K562 (cell line): ENCODE results near the gene TSPOAP1. TPM values are rescaled to one million over a fixed set of nuclear protein-coding genes. Genes with fewer than 3 reads are reported as not detected.

Source experiments
- ATAC-seq: fragments of 200-7000 bp; cut with Tn5 transposase; 3 replicates; pipeline ENCODE4 v1.9.1; 2020; ENCODE audit warnings: moderate library complexity
- BruUV-seq: library from RNA; stranded (reverse); fragments of 400-500 nt; replicated peaks from 2 replicates; lab custom pipeline; 2021; lab: Mats Ljungman, UMichigan
- CTCF ChIA-PET: fragments of 300-600 bp; formaldehyde crosslinking; extraction: SDS; loops from one replicate; lab custom pipeline; 2021; ENCODE audit warnings: low intra/inter-chr PET ratio; lab: Yijun Ruan, JAX
- POLR2A ChIA-PET: fragments of 300-600, 350-650 bp; sonication (Branson Sonifier 250); formaldehyde crosslinking; extraction: SDS; loops from one replicate; lab custom pipeline; 2021; ENCODE audit warnings: antibody characterized with exemption, inconsistent platforms; lab: Yijun Ruan, JAX
- DNase-seq, 4 experiments: peaks; one replicate each; pipeline versions ENCODE4 v3.0.0 to v3.0.0-alpha.2; 2011 to 2018; ENCODE audit warnings: low spot score in 3 of 4, mixed read lengths in 3 of 4; ENCODE audit errors: extremely low read depth in 1 of 4
- FAIRE-seq: peaks from 2 replicates; lab custom pipeline; 2011; peaks lifted over from hg19 to GRCh38; lab: Jason Lieb, UNC
- H2AFZ ChIP-seq: 2 replicates; pipeline ENCODE4 v1.6.0; 2011; ENCODE audit warnings: low read depth, low read length, control low read depth, inconsistent platforms
- H3K27ac ChIP-seq: fragments of 200-600 bp; 3 replicates; pipeline ENCODE4 v1.8.0; 2011; ENCODE audit warnings: low read depth, mild to moderate bottlenecking, control low read depth, inconsistent platforms, low read length, moderate library complexity, mixed read lengths; ENCODE audit errors: extremely low read depth
- H3K27me3 ChIP-seq, 2 experiments: fragments of 300-600 bp in 1 of 2; 2 replicates in 1 of 2; 3 replicates in 1 of 2; pipeline versions ENCODE4 v1.6.0 to v1.8.0; 2011; ENCODE audit warnings: inconsistent platforms in 2 of 2, low read length in 2 of 2, mild to moderate bottlenecking in 1 of 2, mixed read lengths in 1 of 2, moderate library complexity in 1 of 2; ENCODE audit not compliant: control insufficient read depth in 2 of 2, insufficient read depth in 2 of 2
- H3K36me3 ChIP-seq: fragments of 300-600 bp; 3 replicates; pipeline ENCODE4 v1.8.0; 2011; ENCODE audit warnings: mild to moderate bottlenecking, low read length, inconsistent platforms; ENCODE audit not compliant: control insufficient read depth, insufficient read depth
- H3K4me1 ChIP-seq, 2 experiments: fragments of 200-600 bp in 1 of 2; replicated peaks in 1 of 2; 2 replicates in 1 of 2; 3 replicates in 1 of 2; pipeline versions ENCODE4 v1.5.1 to v1.8.0; 2011; ENCODE audit warnings: inconsistent platforms in 2 of 2, low read length in 2 of 2, mild to moderate bottlenecking in 1 of 2, mixed read lengths in 1 of 2, moderate library complexity in 1 of 2; ENCODE audit not compliant: control insufficient read depth in 2 of 2, insufficient read depth in 2 of 2
- H3K4me2 ChIP-seq: 2 replicates; pipeline ENCODE4 v1.6.1; 2011; ENCODE audit warnings: low read length, control low read depth, inconsistent platforms, mixed read lengths; ENCODE audit not compliant: insufficient read depth
- H3K4me3 ChIP-seq: fragments of 200-600 bp; sonication (generic), shearing (Covaris generic); 2 replicates; pipeline ENCODE4 v1.5.1; 2016; ENCODE audit warnings: control low read depth, inconsistent platforms
- H3K79me2 ChIP-seq: fragments of 200-600 bp; 3 replicates; pipeline ENCODE4 v1.8.0; 2011; ENCODE audit warnings: low read length, inconsistent platforms; ENCODE audit not compliant: control insufficient read depth, insufficient read depth
- H3K9ac ChIP-seq, 2 experiments: 2 replicates each; pipeline versions ENCODE4 v1.6.0 to v1.6.1; 2011; ENCODE audit warnings: low read depth in 2 of 2, low read length in 2 of 2, control low read depth in 1 of 2, inconsistent platforms in 1 of 2, mild to moderate bottlenecking in 1 of 2, mixed read lengths in 1 of 2; ENCODE audit not compliant: insufficient read depth in 1 of 2
- H3K9me1 ChIP-seq: one replicate; pipeline ENCODE4 v1.6.0; 2011; ENCODE audit warnings: inconsistent platforms, mild to moderate bottlenecking, low read length, moderate library complexity; ENCODE audit not compliant: control insufficient read depth, insufficient read depth
- H3K9me3 ChIP-seq: replicated peaks from 2 replicates; pipeline ENCODE4 v1.5.1; 2011; ENCODE audit warnings: low read depth, low read length, inconsistent platforms; ENCODE audit not compliant: control insufficient read depth, insufficient read depth
- H4K20me1 ChIP-seq: replicated peaks from 2 replicates; pipeline ENCODE4 v1.6.1; 2011; ENCODE audit warnings: low read length, inconsistent platforms, mixed read lengths; ENCODE audit not compliant: control insufficient read depth, insufficient read depth
- BHLHE40 ChIP-seq: IDR thresholded peaks from 2 replicates; pipeline ENCODE4 v1.6.1; 2011; ENCODE audit warnings: low read length, improper control_type of control experiment
- ESRRA ChIP-seq: fragments of 450-650 bp; IDR thresholded peaks from 2 replicates; pipeline ENCODE4 v1.6.1; 2014; ENCODE audit warnings: low read depth, mild to moderate bottlenecking, moderate library complexity, borderline replicate concordance
- RAD21 ChIP-seq, 2 experiments: fragments of 250-450 bp in 1 of 2; fragments of 450-650 bp in 1 of 2; sonication (Bioruptor Pico) in 1 of 2; formaldehyde crosslinking in 1 of 2; IDR thresholded peaks in 1 of 2; conservative IDR thresholded peaks in 1 of 2; 2 replicates each; pipeline versions ENCODE4 v1.4.0 to v1.8.0; 2020 to 2022; ENCODE audit warnings: mild to moderate bottlenecking in 2 of 2, moderate library complexity in 1 of 2
- RFX5 ChIP-seq: IDR thresholded peaks from 2 replicates; pipeline ENCODE4 v1.6.1; 2011; ENCODE audit warnings: low read depth, mild to moderate bottlenecking, improper control_type of control experiment, low read length
- SMC3 ChIP-seq: conservative IDR thresholded peaks from 2 replicates; pipeline ENCODE4 v1.6.1; 2011; ENCODE audit warnings: low read depth, low read length, improper control_type of control experiment; ENCODE audit not compliant: insufficient read depth
- WGBS: fragments of 100-300 bp; shearing (Covaris generic); methylation state at CpG from one replicate; pipeline ENCODE4 v1.1.6; 2016; ENCODE audit warnings: low coverage, mixed read lengths; ENCODE audit not compliant: insufficient coverage; ENCODE audit errors: missing lambda C conversion rate; 5-methylcytosine and 5-hydroxymethylcytosine counted together
- in situ Hi-C: fragments of 300-500 bp; cut with MboI; formaldehyde crosslinking; loops from 4 replicates; pipeline ENCODE4 v1.15.0; 2018; ENCODE audit warnings: inconsistent platforms, mixed read lengths
- intact Hi-C: fragments of 100-400 bp; cut with micrococcal nuclease; formaldehyde crosslinking; loops from 2 replicates; pipeline ENCODE4 v1.14.2; 2022
- polyA plus RNA-seq, 8 experiments: library from polyadenylated mRNA; depleted of rRNA in 4 of 8; stranded (reverse) in 5 of 8; unstranded in 3 of 8; fragments of >200 nt; fragmentation: Nextera tagmentation in 2 of 8; fragmentation: Illumina TruSeq in 1 of 8; extraction: Ambion mirVana in 2 of 8; extraction: Trizol in 1 of 8; gene quantifications; 2 replicates each; pipeline versions ENCODE4 v1.2.1 to v1.2.3, GENCODE V29; 2011 to 2014; ENCODE audit warnings: inconsistent platforms in 1 of 8, missing spikeins in 1 of 8
- total RNA-seq, 7 experiments: library from RNA; depleted of rRNA in 6 of 7; stranded (reverse); fragments of >200 nt in 6 of 7; fragmentation: Illumina TruSeq in 2 of 7; extraction: Trizol in 2 of 7; gene quantifications; 2 replicates each; pipeline versions ENCODE4 v1.2.1 to v1.2.3, GENCODE V29; 2011 to 2021; ENCODE audit warnings: low replicate concordance in 1 of 7
- TF ChIP-seq, protein P1 (sequence below), 2 experiments: fragments of 450-650 bp; formaldehyde crosslinking in 1 of 2; IDR thresholded peaks; 2 replicates each; pipeline versions ENCODE4 v1.4.0 to v1.6.1; 2014 to 2020; ENCODE audit warnings: mild to moderate bottlenecking in 2 of 2, borderline replicate concordance in 1 of 2, low read depth in 1 of 2
- TF ChIP-seq, protein P2 (sequence below): fragments of 450-650 bp; formaldehyde crosslinking; IDR thresholded peaks from 2 replicates; pipeline ENCODE4 v1.4.0; 2020; ENCODE audit warnings: mild to moderate bottlenecking, mixed read lengths
- TF ChIP-seq, protein P3 (sequence below), 2 experiments: fragments of 450-650 bp in 1 of 2; sonication (generic) in 1 of 2; formaldehyde crosslinking; conservative IDR thresholded peaks; 2 replicates each; pipeline versions ENCODE4 v1.4.0 to v1.8.1; 2020 to 2022; ENCODE audit warnings: mild to moderate bottlenecking in 1 of 2, missing genetic modification reagents in 1 of 2

TSPOAP1 gene
- total and polyA plus RNA-seq, 9 of the 15 experiments (the other 6 are each of a cell fraction or from before 2014, with no cell fraction given) = 0.87 to 3.9 (median 1.8) TPM; not detected in 2

DNA sequence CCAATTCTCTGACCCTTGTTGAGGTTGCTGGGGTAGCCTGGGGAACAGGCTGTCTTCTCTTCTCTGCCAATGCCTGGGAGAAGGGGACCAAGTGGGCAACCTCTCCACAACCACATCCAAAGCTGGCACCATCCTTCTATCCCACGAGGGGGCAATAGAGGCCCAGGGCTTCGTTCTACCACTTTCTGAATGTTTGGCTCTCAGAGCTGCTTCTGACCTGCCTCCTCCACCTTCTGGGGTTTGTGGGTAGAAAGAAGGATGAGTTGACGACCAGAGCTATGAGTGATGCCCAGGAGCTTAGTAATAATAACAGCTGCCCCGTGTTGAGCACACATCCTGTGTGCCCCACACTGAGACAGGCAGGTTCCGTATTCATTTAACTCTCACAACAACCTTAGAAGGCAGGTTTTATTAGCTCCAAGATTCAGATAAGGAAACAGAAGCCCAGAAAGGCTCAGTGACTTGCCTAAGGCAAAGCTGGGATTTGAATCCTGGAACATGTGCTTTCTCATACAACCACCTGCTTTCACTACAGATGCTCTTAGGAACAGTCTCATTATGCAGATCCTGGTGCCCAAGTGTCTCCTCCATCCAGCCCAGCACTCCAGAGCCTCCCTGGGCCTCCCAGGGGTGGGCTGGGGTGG, 11.1 kb downstream of the TSPOAP1 start:
- CTCF ChIA-PET = interaction anchor here (0.6 to 2.3 kb wide), 5 partner anchors 100 to 687 kb away, joined by 3 to 18 read pairs (median 4); partner anchors contain the start of gene RNF43
- ATAC-seq (peak; percentile 86), DNase-seq (peak in 2 of 4 experiments; percentile 58 to 59), FAIRE-seq (peak; percentile 80)
- no TSS peak for BruUV-seq
- Histone ChIP-seq H3K79me2 (no peaks in the 10 kb centered on the region), H3K9ac (no peak overlapping the region; a peak in 1 of 4 replicates), H3K9me3 (no peaks in the 10 kb centered on the region), H4K20me1 (no peaks in the 10 kb centered on the region), H3K36me3 (no peaks in the 10 kb centered on the region), H3K4me2 (no peak overlapping the region), H3K27ac (no peak overlapping the region), H3K4me1 (peaks cover 0 to 17% of the 10 kb centered on the region in 2 experiments; a peak in 3 of 5 replicates), H2AFZ (no peak overlapping the region), H3K4me3 (no peak overlapping the region), H3K9me1 (no peaks in the 10 kb centered on the region), H3K27me3 (no peaks in the 10 kb centered on the region)
- POLR2A ChIA-PET = interaction anchor here (0.6 to 4.3 kb wide), 7 partner anchors 8 to 399 kb away, joined by 3 to 42 read pairs (median 10); partner anchors contain the start of gene TSPOAP1
- intact Hi-C loops = loop anchor here (1.0 kb wide), 1 partner anchor 130 kb away; no protein-coding TSS in a partner anchor
- in situ Hi-C loops = no loop called here
- WGBS = 22% methylated on average over 5 of the region's 5 CpGs
- TF ChIP-seq ESRRA = 0 out of 2 replicates have a peak, but pooled peaks have one; percentile 13
- 0 out of 2 replicates have a peak, but pooled peaks have one; percentile 16 for TF ChIP-seq BHLHE40
- TF ChIP-seq, protein P1, sequence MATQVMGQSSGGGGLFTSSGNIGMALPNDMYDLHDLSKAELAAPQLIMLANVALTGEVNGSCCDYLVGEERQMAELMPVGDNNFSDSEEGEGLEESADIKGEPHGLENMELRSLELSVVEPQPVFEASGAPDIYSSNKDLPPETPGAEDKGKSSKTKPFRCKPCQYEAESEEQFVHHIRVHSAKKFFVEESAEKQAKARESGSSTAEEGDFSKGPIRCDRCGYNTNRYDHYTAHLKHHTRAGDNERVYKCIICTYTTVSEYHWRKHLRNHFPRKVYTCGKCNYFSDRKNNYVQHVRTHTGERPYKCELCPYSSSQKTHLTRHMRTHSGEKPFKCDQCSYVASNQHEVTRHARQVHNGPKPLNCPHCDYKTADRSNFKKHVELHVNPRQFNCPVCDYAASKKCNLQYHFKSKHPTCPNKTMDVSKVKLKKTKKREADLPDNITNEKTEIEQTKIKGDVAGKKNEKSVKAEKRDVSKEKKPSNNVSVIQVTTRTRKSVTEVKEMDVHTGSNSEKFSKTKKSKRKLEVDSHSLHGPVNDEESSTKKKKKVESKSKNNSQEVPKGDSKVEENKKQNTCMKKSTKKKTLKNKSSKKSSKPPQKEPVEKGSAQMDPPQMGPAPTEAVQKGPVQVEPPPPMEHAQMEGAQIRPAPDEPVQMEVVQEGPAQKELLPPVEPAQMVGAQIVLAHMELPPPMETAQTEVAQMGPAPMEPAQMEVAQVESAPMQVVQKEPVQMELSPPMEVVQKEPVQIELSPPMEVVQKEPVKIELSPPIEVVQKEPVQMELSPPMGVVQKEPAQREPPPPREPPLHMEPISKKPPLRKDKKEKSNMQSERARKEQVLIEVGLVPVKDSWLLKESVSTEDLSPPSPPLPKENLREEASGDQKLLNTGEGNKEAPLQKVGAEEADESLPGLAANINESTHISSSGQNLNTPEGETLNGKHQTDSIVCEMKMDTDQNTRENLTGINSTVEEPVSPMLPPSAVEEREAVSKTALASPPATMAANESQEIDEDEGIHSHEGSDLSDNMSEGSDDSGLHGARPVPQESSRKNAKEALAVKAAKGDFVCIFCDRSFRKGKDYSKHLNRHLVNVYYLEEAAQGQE (IDR thresholded peaks at IDR 0.05; ENCODE audit: borderline replicate concordance) = peak; percentile 89
- TF ChIP-seq, protein P1 (CRISPR knock-in tag; IDR thresholded peaks at IDR 0.05; ENCODE audit: low read depth) = no peak
- TF ChIP-seq, protein P2, sequence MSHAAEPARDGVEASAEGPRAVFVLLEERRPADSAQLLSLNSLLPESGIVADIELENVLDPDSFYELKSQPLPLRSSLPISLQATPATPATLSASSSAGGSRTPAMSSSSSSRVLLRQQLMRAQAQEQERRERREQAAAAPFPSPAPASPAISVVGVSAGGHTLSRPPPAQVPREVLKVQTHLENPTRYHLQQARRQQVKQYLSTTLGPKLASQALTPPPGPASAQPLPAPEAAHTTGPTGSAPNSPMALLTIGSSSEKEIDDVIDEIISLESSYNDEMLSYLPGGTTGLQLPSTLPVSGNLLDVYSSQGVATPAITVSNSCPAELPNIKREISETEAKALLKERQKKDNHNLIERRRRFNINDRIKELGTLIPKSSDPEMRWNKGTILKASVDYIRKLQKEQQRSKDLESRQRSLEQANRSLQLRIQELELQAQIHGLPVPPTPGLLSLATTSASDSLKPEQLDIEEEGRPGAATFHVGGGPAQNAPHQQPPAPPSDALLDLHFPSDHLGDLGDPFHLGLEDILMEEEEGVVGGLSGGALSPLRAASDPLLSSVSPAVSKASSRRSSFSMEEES (CRISPR knock-in tag) = no peak
- peak; percentile 82 to 93 for TF ChIP-seq RAD21 (CRISPR knock-in tag; conservative IDR thresholded peaks at IDR 0.05 in 1 of 2, IDR thresholded peaks at IDR 0.05 in 1 of 2)
- TF ChIP-seq SMC3 = peak; percentile 81
- no peak for TF ChIP-seq RFX5
- TF ChIP-seq, protein P3, sequence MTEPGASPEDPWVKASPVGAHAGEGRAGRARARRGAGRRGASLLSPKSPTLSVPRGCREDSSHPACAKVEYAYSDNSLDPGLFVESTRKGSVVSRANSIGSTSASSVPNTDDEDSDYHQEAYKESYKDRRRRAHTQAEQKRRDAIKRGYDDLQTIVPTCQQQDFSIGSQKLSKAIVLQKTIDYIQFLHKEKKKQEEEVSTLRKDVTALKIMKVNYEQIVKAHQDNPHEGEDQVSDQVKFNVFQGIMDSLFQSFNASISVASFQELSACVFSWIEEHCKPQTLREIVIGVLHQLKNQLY (CRISPR knock-in tag; conservative IDR thresholded peaks at IDR 0.05) = no peak
